Endothelial cell of umbilical vein (primary cell): ENCODE measurements around the gene F2RL3. TPM values are rescaled to one million over a fixed set of nuclear protein-coding genes. Genes with fewer than 3 reads are reported as not detected.

Experiments
- BruUV-seq: library from RNA; stranded (reverse); fragments of 400-500 nt; replicated peaks from 2 replicates; lab custom pipeline; 2021; lab: Mats Ljungman, UMichigan
- CTCF ChIA-PET: fragments of 300-600, 350-600 bp; sonication (Branson Sonifier 250); formaldehyde crosslinking; loops from one replicate; lab custom pipeline; 2021; ENCODE audit warnings: antibody characterized with exemption, inconsistent platforms; lab: Charles Lee
- POLR2A ChIA-PET: fragments of 300-600, 350-600 bp; sonication (Branson Sonifier 250); formaldehyde crosslinking; loops from one replicate; lab custom pipeline; 2021; ENCODE audit warnings: antibody characterized with exemption, inconsistent platforms; lab: Charles Lee
- DNase-seq: peaks from one replicate; pipeline ENCODE4 v3.0.0-alpha.2; 2011; ENCODE audit warnings: low read depth, low spot score
- FAIRE-seq: peaks from 2 replicates; lab custom pipeline; 2011; peaks lifted over from hg19 to GRCh38; lab: Jason Lieb, UNC
- H2AFZ ChIP-seq: 2 replicates; pipeline ENCODE4 v1.6.0; 2012; ENCODE audit warnings: low read depth, low read length, control low read depth, inconsistent platforms
- H3K27ac ChIP-seq: 2 replicates; pipeline ENCODE4 v1.5.1; 2011; ENCODE audit warnings: low read depth, mild to moderate bottlenecking, control low read depth, low read length, moderate library complexity; ENCODE audit not compliant: insufficient read depth
- H3K27me3 ChIP-seq, 2 experiments: 2 replicates each; pipeline versions ENCODE4 v1.6.0 to v1.6.1; 2011; ENCODE audit warnings: low read length in 2 of 2, mixed read lengths in 1 of 2; ENCODE audit not compliant: control insufficient read depth in 2 of 2, insufficient read depth in 2 of 2
- H3K36me3 ChIP-seq, 2 experiments: 2 replicates in 1 of 2; 3 replicates in 1 of 2; pipeline ENCODE4 v1.5.1; 2011; ENCODE audit warnings: low read length in 2 of 2, mild to moderate bottlenecking in 1 of 2, moderate library complexity in 1 of 2; ENCODE audit not compliant: control insufficient read depth in 2 of 2, insufficient read depth in 2 of 2; ENCODE audit errors: extremely low read depth in 1 of 2
- H3K4me1 ChIP-seq: 3 replicates; pipeline ENCODE4 v1.5.1; 2011; ENCODE audit warnings: mild to moderate bottlenecking, low read length; ENCODE audit not compliant: control insufficient read depth, insufficient read depth; ENCODE audit errors: extremely low read depth
- H3K4me2 ChIP-seq: 2 replicates; pipeline ENCODE4 v1.6.1; 2011; ENCODE audit warnings: low read length, control low read depth, mixed read lengths; ENCODE audit not compliant: insufficient read depth
- H3K4me3 ChIP-seq, 3 experiments: fragments of 200-600 bp in 1 of 3; sonication (generic), shearing (Covaris generic) in 1 of 3; replicated peaks in 1 of 3; 2 replicates each; pipeline ENCODE4 v1.5.1; 2011 to 2016; ENCODE audit warnings: control low read depth in 3 of 3, low read length in 3 of 3, mild to moderate bottlenecking in 2 of 3, inconsistent platforms in 1 of 3, low read depth in 1 of 3, moderate library complexity in 1 of 3; ENCODE audit not compliant: insufficient read depth in 1 of 3
- H3K79me2 ChIP-seq: 2 replicates; pipeline ENCODE4 v1.6.0; 2012; ENCODE audit warnings: low read length, inconsistent platforms; ENCODE audit not compliant: control insufficient read depth, insufficient read depth
- H3K9ac ChIP-seq: replicated peaks from 2 replicates; pipeline ENCODE3; 2011; ENCODE audit warnings: low read length, control low read depth; ENCODE audit not compliant: insufficient read depth; ENCODE audit errors: extremely low read depth
- H3K9me1 ChIP-seq: replicated peaks from 3 replicates; pipeline ENCODE4 v1.6.0; 2011; ENCODE audit warnings: mild to moderate bottlenecking, low read length; ENCODE audit not compliant: control insufficient read depth, insufficient read depth; ENCODE audit errors: extremely low read depth
- H3K9me3 ChIP-seq: replicated peaks from 2 replicates; pipeline ENCODE4 v1.5.1; 2012; ENCODE audit warnings: low read length, inconsistent platforms; ENCODE audit not compliant: control insufficient read depth, insufficient read depth
- H4K20me1 ChIP-seq: replicated peaks from 2 replicates; pipeline ENCODE3; 2011; ENCODE audit warnings: mild to moderate bottlenecking, low read length; ENCODE audit not compliant: control insufficient read depth, insufficient read depth; ENCODE audit errors: extremely low read depth
- CTCF ChIP-seq, 2 donors: IDR thresholded peaks; 1 replicate in 1 of 2; 2 replicates in 1 of 2; pipeline ENCODE4 v1.5.1; 2011; ENCODE audit warnings: low read length in 2 of 2, mild to moderate bottlenecking in 2 of 2, moderate library complexity in 2 of 2, control low read depth in 1 of 2, inconsistent platforms in 1 of 2, low read depth in 1 of 2; ENCODE audit not compliant: insufficient read depth in 1 of 2; ENCODE audit errors: extremely low read depth in 1 of 2
- EZH2 ChIP-seq: IDR thresholded peaks from 2 replicates; pipeline ENCODE4 v1.6.1; 2012; ENCODE audit warnings: borderline replicate concordance, low read depth, mild to moderate bottlenecking, moderate library complexity, low read length, inconsistent platforms; ENCODE audit not compliant: severe bottlenecking
- FOS ChIP-seq: IDR thresholded peaks from 2 replicates; pipeline ENCODE4 v1.6.1; 2011; ENCODE audit warnings: mild to moderate bottlenecking, low read length, moderate library complexity, borderline replicate concordance; ENCODE audit not compliant: insufficient read depth
- GATA2 ChIP-seq: IDR thresholded peaks from 2 replicates; pipeline ENCODE4 v1.7.0; 2011; ENCODE audit warnings: low read depth, mild to moderate bottlenecking, moderate library complexity, mixed read lengths, low read length; ENCODE audit not compliant: insufficient read length, insufficient read depth
- JUN ChIP-seq: IDR thresholded peaks from 2 replicates; pipeline ENCODE4 v1.6.1; 2011; ENCODE audit warnings: borderline replicate concordance, low read depth; ENCODE audit not compliant: insufficient read length, insufficient read depth
- MAX ChIP-seq: IDR thresholded peaks from 2 replicates; pipeline ENCODE4 v1.6.1; 2011; ENCODE audit not compliant: insufficient read depth, insufficient read length
- POLR2A ChIP-seq: IDR thresholded peaks from 2 replicates; pipeline ENCODE4 v1.6.1; 2012; ENCODE audit warnings: low read depth, mild to moderate bottlenecking, control low read depth, low read length
- POLR2AphosphoS5 ChIP-seq: IDR thresholded peaks from 2 replicates; pipeline ENCODE4 v1.6.1; 2012; ENCODE audit warnings: low read depth, mild to moderate bottlenecking, control low read depth, low read length, moderate library complexity; ENCODE audit not compliant: insufficient read depth
- dilution Hi-C: fragments of 300-500 bp; cut with MboI; formaldehyde crosslinking; loops from one replicate; pipeline ENCODE4 v1.15.0; 2019; ENCODE audit warnings: low sequenced_read_pairs; ENCODE audit not compliant: extremely low pct_ligation_motif_present
- intact Hi-C: fragments of 100-400 bp; cut with micrococcal nuclease; formaldehyde crosslinking; loops from one replicate; pipeline ENCODE4 v1.10.0; 2022
- polyA plus RNA-seq, 4 experiments: library from polyadenylated mRNA; depleted of rRNA in 3 of 4; stranded (reverse) in 3 of 4; unstranded in 1 of 4; fragments of >200 nt; gene quantifications; 2 replicates each; pipeline versions ENCODE4 v1.2.1 to v1.2.3, GENCODE V29; 2011 to 2012; ENCODE audit warnings: missing spikeins in 1 of 4
- total RNA-seq: library from RNA; stranded (reverse); gene quantifications from 2 replicates; pipeline ENCODE4 v1.2.3, GENCODE V29; 2021

The F2RL3 gene
- total and polyA plus RNA-seq, 2 donors (not counting 3 experiments of a cell fraction or from before 2014, with no cell fraction given): 1.2 to 1.7 TPM

GRCh38 chr19:16861834-16862233, 27.0 kb upstream of the F2RL3 start:
- H3K36me3 ChIP-seq: peaks cover 16 to 43% of the 10 kb centered on the region in 2 experiments
- no TSS peak for BruUV-seq
- no peak overlapping the region for H2AFZ ChIP-seq
- TF ChIP-seq POLR2AphosphoS5: no peak
- TF ChIP-seq MAX: no peak
- TF ChIP-seq JUN: no peak
- no peak for TF ChIP-seq POLR2A
- no peaks in the 10 kb centered on the region for H3K9me1 ChIP-seq
- DNase-seq (no peak), FAIRE-seq (no peak)
- H3K9me3 ChIP-seq: no peaks in the 10 kb centered on the region
- no peaks in the 10 kb centered on the region for H3K79me2 ChIP-seq
- no peak overlapping the region for H3K4me2 ChIP-seq
- no peak overlapping the region for H3K27ac ChIP-seq
- no peak overlapping the region for H3K4me3 ChIP-seq
- no peaks in the 10 kb centered on the region for H3K27me3 ChIP-seq
- H4K20me1 ChIP-seq: no peaks in the 10 kb centered on the region
- intact Hi-C loops (no loop called here), dilution Hi-C loops (no loop called here)
- H3K4me1 ChIP-seq: no peaks in the 10 kb centered on the region
- H3K9ac ChIP-seq: no peak overlapping the region
- CTCF ChIA-PET: no interaction called here
- POLR2A ChIA-PET: interaction anchor here (0.6 to 0.7 kb wide), 2 partner anchors 47 to 225 kb away, joined by 3 to 7 read pairs; no protein-coding TSS in a partner anchor

DNA sequence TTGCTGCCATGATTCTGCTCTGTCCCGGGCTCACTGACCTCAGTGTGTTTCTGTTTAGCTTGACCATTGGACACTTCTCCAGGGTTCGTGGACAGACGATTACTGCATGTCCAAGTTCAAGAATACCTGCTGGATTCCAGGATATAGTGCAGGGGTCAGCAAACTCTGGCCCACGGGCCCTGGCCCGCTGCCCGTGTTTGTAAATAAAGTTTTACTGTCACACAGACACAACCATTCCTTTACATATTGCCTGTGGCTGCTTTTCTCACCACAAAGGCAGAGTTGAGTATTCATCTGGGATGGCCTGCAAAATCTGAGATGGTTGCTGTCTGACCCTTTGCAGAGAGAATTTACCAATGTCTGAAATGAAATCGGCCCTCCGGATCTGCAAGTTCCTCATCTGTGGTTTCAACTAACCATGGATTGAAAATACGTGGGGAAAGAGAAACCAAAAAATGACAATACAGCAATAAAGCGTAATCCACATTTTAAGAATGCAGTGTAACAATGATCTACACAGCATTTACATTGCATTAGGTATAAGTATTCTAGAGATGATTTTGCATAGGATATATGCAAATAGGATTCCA, 25.9 kb upstream of the F2RL3 start:
- Histone ChIP-seq H3K4me2 (no peak overlapping the region), H3K4me3 (no peak overlapping the region), H3K4me1 (no peaks in the 10 kb centered on the region), H2AFZ (no peak overlapping the region), H3K9me1 (no peaks in the 10 kb centered on the region), H3K27me3 (no peaks in the 10 kb centered on the region), H3K27ac (no peak overlapping the region), H3K36me3 (peaks cover 19 to 51% of the 10 kb centered on the region in 2 experiments), H3K9me3 (no peaks in the 10 kb centered on the region), H3K79me2 (no peaks in the 10 kb centered on the region), H3K9ac (no peak overlapping the region), H4K20me1 (no peaks in the 10 kb centered on the region)
- no peak for DNase-seq
- dilution Hi-C loops: no loop called here
- TF ChIP-seq GATA2: no peak
- TF ChIP-seq CTCF (IDR thresholded peaks at IDR 0.05; ENCODE audit: extremely low read depth in 1 of 2, insufficient read depth in 1 of 2, low read depth in 1 of 2, low read length in 2 of 2): no peak
- TF ChIP-seq FOS: no peak
- no peak for TF ChIP-seq MAX
- no peak for TF ChIP-seq POLR2AphosphoS5
- TF ChIP-seq EZH2: no peak
- no peak for TF ChIP-seq JUN
- POLR2A ChIA-PET: no interaction called here
- CTCF ChIA-PET: no interaction called here
- BruUV-seq: TSS peak; percentile 13
- FAIRE-seq: no peak
- intact Hi-C loops: no loop called here
